GM18498 (cell line): Measurements from ENCODE around the gene PRKAG3.
"Not testable (repeated sequence)": the region's sequence is repeated elsewhere in the genome, so short reads cannot be mapped to it uniquely, and the experiment has no call there.

Experiments used
- ATAC-seq: cut with Tn5 transposase; IDR thresholded peaks from one replicate; pipeline ENCODE4 v1.9.1; 2021; ENCODE audit warnings: mild to moderate bottlenecking, moderate library complexity; ENCODE audit not compliant: unreplicated experiment

PRKAG3 gene

GRCh38 chr2:218785103-218785502 lies 46.5 kb downstream of the PRKAG3 start:
- no peak for ATAC-seq

DNA sequence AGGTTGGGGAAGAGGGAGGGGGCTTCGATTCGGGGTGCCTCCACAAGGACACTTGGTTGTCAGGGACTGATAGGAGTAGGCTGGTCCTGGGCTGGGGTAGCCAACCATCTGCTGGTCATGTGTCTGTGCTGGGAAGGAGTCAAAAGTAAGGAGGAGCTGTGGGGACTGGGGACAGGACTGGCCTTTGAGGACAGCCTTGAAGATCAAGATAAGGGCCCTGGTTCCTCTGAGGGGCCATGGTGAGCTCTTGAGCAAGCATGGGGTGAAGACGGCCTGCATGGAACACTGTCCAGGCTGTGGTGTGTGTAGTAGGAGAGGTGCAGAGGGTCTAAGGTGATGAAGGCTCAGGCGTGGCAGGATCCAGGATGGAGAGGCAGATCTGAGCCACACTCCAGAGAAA lies 47.9 kb downstream of the PRKAG3 start:
- no peak for ATAC-seq

GRCh38 chr2:218782528-218782844 lies 49.1 kb downstream of the PRKAG3 start:
- no peak for ATAC-seq

GRCh38 chr2:218781691-218782527 lies 49.7 kb downstream of the PRKAG3 start, which contains the start of gene CYP27A1:
TSS of gene CYP27A1 (plus strand) at chr2:218782147. CDS start at chr2:218782183, 36 bp downstream.
- ATAC-seq: no peak

GRCh38 chr2:218780851-218781690 lies 50.5 kb downstream of the PRKAG3 start:
- ATAC-seq: no peak

- no peak for ATAC-seq
Observed at GRCh38 chr2:218780046-218780445, 51.6 kb downstream of the PRKAG3 start.

- ATAC-seq: no peak
Observed at GRCh38 chr2:218777276-218777990, 54.2 kb downstream of the PRKAG3 start.

DNA sequence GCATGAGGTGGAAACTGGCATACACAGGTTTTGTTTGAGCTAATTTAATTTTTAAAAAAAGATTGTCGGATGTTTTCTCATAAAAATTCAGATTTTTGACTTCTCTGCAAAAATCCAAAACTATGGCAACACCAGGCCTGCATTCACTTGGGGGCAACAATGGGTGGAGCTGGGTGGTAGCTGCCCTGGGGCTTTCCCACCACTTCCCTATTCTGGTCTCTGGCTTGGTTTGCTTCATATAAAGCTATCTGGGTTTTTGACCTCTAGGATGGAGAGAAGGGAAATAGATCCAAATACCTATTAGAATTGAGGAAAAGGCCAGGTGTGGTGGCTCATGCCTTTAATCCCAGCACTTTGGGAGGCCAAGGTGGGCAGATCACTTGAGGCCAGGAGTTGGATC lies 55.1 kb downstream of the PRKAG3 start:
- ATAC-seq: no peak

- ATAC-seq: no peak
Observed at GRCh38 chr2:218773881-218774280, 57.7 kb downstream of the PRKAG3 start.

GRCh38 chr2:218772759-218773158 lies 58.8 kb downstream of the PRKAG3 start:
- ATAC-seq: not testable (repeated sequence)
